HepG2 (cell line): ENCODE measurements around the gene CAMTA1. TPM values are rescaled to one million over a fixed set of nuclear protein-coding genes. Genes with fewer than 3 reads are reported as not detected.

Source experiments
- ATAC-seq: fragments of 200-7000 bp; cut with Tn5 transposase; 3 replicates; pipeline ENCODE4 v1.9.1; 2020; ENCODE audit warnings: mild to moderate bottlenecking, moderate library complexity
- BruUV-seq: library from RNA; stranded (reverse); fragments of 400-500 nt; replicated peaks from 2 replicates; lab custom pipeline; 2021; lab: Mats Ljungman, UMichigan
- CTCF ChIA-PET: fragments of 300-600 bp; formaldehyde crosslinking; extraction: SDS; loops from one replicate; lab custom pipeline; 2021; ENCODE audit warnings: low total read pairs, inconsistent platforms, low intra/inter-chr PET ratio; lab: Yijun Ruan, JAX
- POLR2A ChIA-PET: fragments of 350-600 bp; sonication (Branson Sonifier 250); formaldehyde crosslinking; loops from one replicate; lab custom pipeline; 2020; ENCODE audit warnings: antibody characterized with exemption, inconsistent platforms; lab: Yijun Ruan, JAX
- DNase-seq: peaks from one replicate; pipeline ENCODE4 v3.0.0-alpha.2; 2015; ENCODE audit warnings: low spot score
- FAIRE-seq: peaks from 3 replicates; lab custom pipeline; 2011; peaks lifted over from hg19 to GRCh38; lab: Jason Lieb, UNC
- H2AFZ ChIP-seq: one replicate; pipeline ENCODE4 v1.6.1; 2011; ENCODE audit warnings: low read length, inconsistent platforms
- H3K27ac ChIP-seq: fragments of 300-600 bp; 3 replicates; pipeline ENCODE4 v1.8.0; 2011; ENCODE audit warnings: mixed run types, mild to moderate bottlenecking, mixed read lengths, low read length, inconsistent platforms; ENCODE audit not compliant: insufficient read depth; ENCODE audit errors: extremely low read length
- H3K27me3 ChIP-seq, 2 experiments: fragments of 200-600 bp in 1 of 2; 2 replicates in 1 of 2; 3 replicates in 1 of 2; pipeline versions ENCODE4 v1.6.0 to v1.8.0; 2011; ENCODE audit warnings: low read length in 2 of 2, mild to moderate bottlenecking in 2 of 2, moderate library complexity in 2 of 2, inconsistent platforms in 1 of 2; ENCODE audit not compliant: insufficient read depth in 2 of 2, control insufficient read depth in 1 of 2
- H3K36me3 ChIP-seq, 2 experiments: fragments of 200-600 bp in 1 of 2; replicated peaks in 1 of 2; 2 replicates in 1 of 2; 3 replicates in 1 of 2; pipeline versions ENCODE4 v1.5.1 to v1.8.0; 2011; ENCODE audit warnings: low read length in 2 of 2, inconsistent platforms in 1 of 2; ENCODE audit not compliant: insufficient read depth in 2 of 2, control insufficient read depth in 1 of 2
- H3K4me1 ChIP-seq: 2 replicates; pipeline ENCODE4 v1.5.1; 2012; ENCODE audit warnings: low read length, inconsistent platforms; ENCODE audit not compliant: insufficient read depth
- H3K4me2 ChIP-seq: 2 replicates; pipeline ENCODE4 v1.6.0; 2011; ENCODE audit warnings: low read depth, low read length, inconsistent platforms
- H3K4me3 ChIP-seq, 3 experiments: fragments of 200-600 bp in 1 of 3; sonication (generic), shearing (Covaris generic) in 1 of 3; replicated peaks in 1 of 3; 2 replicates each; pipeline ENCODE4 v1.5.1; 2011 to 2016; ENCODE audit warnings: low read length in 3 of 3, inconsistent platforms in 2 of 3, low read depth in 2 of 3, mild to moderate bottlenecking in 2 of 3, control low read depth in 1 of 3, mixed read lengths in 1 of 3; ENCODE audit not compliant: insufficient read depth in 1 of 3
- H3K79me2 ChIP-seq: one replicate; pipeline ENCODE4 v1.6.1; 2011; ENCODE audit warnings: low read length, inconsistent platforms; ENCODE audit not compliant: insufficient read depth
- H3K9ac ChIP-seq: 2 replicates; pipeline ENCODE4 v1.6.0; 2011; ENCODE audit warnings: mild to moderate bottlenecking, low read depth, low read length, inconsistent platforms; ENCODE audit not compliant: insufficient read depth
- H3K9me3 ChIP-seq: 2 replicates; pipeline ENCODE4 v1.5.1; 2012; ENCODE audit warnings: mild to moderate bottlenecking, low read length
- H4K20me1 ChIP-seq: 2 replicates; pipeline ENCODE4 v1.6.0; 2011; ENCODE audit warnings: inconsistent platforms, mild to moderate bottlenecking, low read length, moderate library complexity; ENCODE audit not compliant: insufficient read depth
- CENPBD1 ChIP-seq: sonication (generic); formaldehyde crosslinking; IDR thresholded peaks from 2 replicates; pipeline ENCODE4 v1.8.0; 2022; ENCODE audit warnings: missing genetic modification reagents, low read depth, mild to moderate bottlenecking, borderline replicate concordance
- FOXA1 ChIP-seq, 2 experiments: fragments of 450-650 bp in 1 of 2; sonication (generic) in 1 of 2; formaldehyde crosslinking in 1 of 2; IDR thresholded peaks; 2 replicates each; pipeline versions ENCODE4 v1.4.0 to v1.6.1; 2016 to 2020; ENCODE audit warnings: missing genetic modification reagents in 1 of 2
- FOXA3 ChIP-seq: IDR thresholded peaks from 2 replicates; pipeline ENCODE4 v1.6.1; 2016; ENCODE audit warnings: missing genetic modification reagents, missing compliant biosample characterization
- FUBP1 ChIP-seq: sonication (generic); formaldehyde crosslinking; IDR thresholded peaks from 2 replicates; pipeline ENCODE4 v1.5.1; 2020; ENCODE audit warnings: missing genetic modification reagents, mild to moderate bottlenecking, borderline replicate concordance
- GTF2F1 ChIP-seq: fragments of 150-350 bp; IDR thresholded peaks from 2 replicates; pipeline ENCODE4 v1.6.1; 2014; ENCODE audit warnings: low read length
- HDAC2 ChIP-seq: sonication (generic); formaldehyde crosslinking; IDR thresholded peaks from 2 replicates; pipeline ENCODE4 v1.4.0; 2020; ENCODE audit warnings: missing genetic modification reagents
- PCBP1 ChIP-seq: fragments of 200-400 bp; formaldehyde crosslinking; IDR thresholded peaks from 2 replicates; pipeline ENCODE4 v1.6.1; 2017; ENCODE audit warnings: mild to moderate bottlenecking, low read depth, low read length, borderline replicate concordance
- SMAD9 ChIP-seq: sonication (generic); formaldehyde crosslinking; IDR thresholded peaks from 2 replicates; pipeline ENCODE4 v1.5.1; 2020; ENCODE audit warnings: mild to moderate bottlenecking, missing genetic modification reagents
- SPEN ChIP-seq: sonication (generic); formaldehyde crosslinking; IDR thresholded peaks from 2 replicates; pipeline ENCODE4 v1.5.1; 2020; ENCODE audit warnings: low read depth, mild to moderate bottlenecking, missing genetic modification reagents
- TAF15 ChIP-seq: fragments of 200-400 bp; formaldehyde crosslinking; IDR thresholded peaks from one replicate; pipeline ENCODE4 v1.6.1; 2018; ENCODE audit warnings: mild to moderate bottlenecking, low read depth, low read length; ENCODE audit not compliant: poor library complexity, severe bottlenecking
- TFDP1 ChIP-seq: IDR thresholded peaks from 2 replicates; pipeline ENCODE4 v1.6.1; 2016; ENCODE audit warnings: missing compliant biosample characterization, missing genetic modification reagents, borderline replicate concordance
- ZKSCAN1 ChIP-seq: fragments of 150-350 bp; IDR thresholded peaks from 2 replicates; pipeline ENCODE4 v1.6.1; 2014; ENCODE audit warnings: low read length
- ZNF292 ChIP-seq: sonication (generic); formaldehyde crosslinking; IDR thresholded peaks from 2 replicates; pipeline ENCODE4 v1.8.1; 2022; ENCODE audit warnings: mild to moderate bottlenecking, low read depth, missing genetic modification reagents, borderline replicate concordance
- WGBS: methylation state at CpG from one replicate; pipeline ENCODE4 v1.1.6; 2017; ENCODE audit warnings: low lambda C conversion rate; 5-methylcytosine and 5-hydroxymethylcytosine counted together
- in situ Hi-C: cut with HindIII; loops from 2 replicates; pipeline ENCODE4 v1.10.0; 2017; ENCODE audit warnings: low pct_unique_long_range_greater_than_20kb; ENCODE audit not compliant: extremely low pct_ligation_motif_present
- intact Hi-C: fragments of 100-400 bp; cut with micrococcal nuclease; formaldehyde crosslinking; loops from one replicate; pipeline ENCODE4 v1.10.0; 2022; ENCODE audit not compliant: unreplicated experiment
- polyA plus RNA-seq, 8 experiments: library from polyadenylated mRNA; depleted of rRNA in 3 of 8; stranded (reverse) in 7 of 8; unstranded in 1 of 8; fragments of >200 nt; fragmentation: Illumina TruSeq in 4 of 8; extraction: Trizol in 4 of 8; gene quantifications; 2 replicates each; pipeline versions ENCODE4 v1.2.1 to v1.2.3, GENCODE V29; 2011 to 2016; ENCODE audit warnings: low read depth in 4 of 8, missing spikeins in 1 of 8, mixed read lengths in 1 of 8; ENCODE audit not compliant: insufficient read depth in 1 of 8
- total RNA-seq, 5 experiments: library from RNA; depleted of rRNA; stranded (reverse); fragments of >200 nt; fragmentation: Illumina TruSeq; extraction: Trizol; gene quantifications; 2 replicates each; pipeline ENCODE4 v1.2.3, GENCODE V29; 2016; ENCODE audit warnings: low read depth in 1 of 5

CAMTA1 gene
- total and polyA plus RNA-seq, 2 of the 13 experiments (the other 11 are each of a cell fraction or from before 2014, with no cell fraction given) = 25.0 to 36.4 TPM

GRCh38 chr1:7177438-7178146 lies 392.3 kb downstream of the CAMTA1 start (continued):
- TF ChIP-seq TAF15 = no peak

- Histone ChIP-seq H3K36me3 (no peaks in the 10 kb centered on the region), H3K27me3 (peaks cover 0 to 9% of the 10 kb centered on the region in 2 experiments; a peak in 1 of 5 replicates), H3K4me3 (no peak overlapping the region), H3K79me2 (no peaks in the 10 kb centered on the region), H3K4me1 (no peaks in the 10 kb centered on the region), H3K9ac (no peak overlapping the region), H3K27ac (no peak overlapping the region), H3K4me2 (no peak overlapping the region), H2AFZ (no peak overlapping the region), H3K9me3 (no peaks in the 10 kb centered on the region), H4K20me1 (no peaks in the 10 kb centered on the region)
- 24% methylated on average over 4 of the region's 4 CpGs for WGBS
- POLR2A ChIA-PET = no interaction called here
- intact Hi-C loops (no loop called here), in situ Hi-C loops (no loop called here)
- DNase-seq = no peak
- BruUV-seq = no TSS peak
- FAIRE-seq = no peak
- no peak for TF ChIP-seq CENPBD1 (CRISPR knock-in tag)
- no peak for TF ChIP-seq FOXA1 (IDR thresholded peaks at IDR 0.05)
- no peak for TF ChIP-seq FOXA1 (CRISPR knock-in tag; IDR thresholded peaks at IDR 0.05)
- TF ChIP-seq ZNF292 (CRISPR knock-in tag) = no peak
- TF ChIP-seq SMAD9 = no peak
- no peak for TF ChIP-seq GTF2F1
- TF ChIP-seq TFDP1 (CRISPR knock-in tag) = no peak
- TF ChIP-seq FOXA3 (CRISPR knock-in tag) = no peak
- TF ChIP-seq PCBP1 = no peak
- TF ChIP-seq FUBP1 = no peak
- TF ChIP-seq SPEN = no peak
- TF ChIP-seq ZKSCAN1 = no peak
- TF ChIP-seq HDAC2 (CRISPR knock-in tag) = no peak
- CTCF ChIA-PET = no interaction called here
- ATAC-seq = no peak
These were observed 393.1 kb downstream of the CAMTA1 start for GRCh38 chr1:7178336-7178735.
